HG03442 (cell line): ENCODE data around the gene TBC1D2B.
"Not testable (repeated sequence)": the region's sequence is repeated elsewhere in the genome, so short reads cannot be mapped to it uniquely, and the experiment has no call there.

Experiments used
- ATAC-seq: cut with Tn5 transposase; IDR thresholded peaks from one replicate; pipeline ENCODE4 v1.9.1; 2021; ENCODE audit warnings: mild to moderate bottlenecking, moderate library complexity; ENCODE audit not compliant: unreplicated experiment

The TBC1D2B gene

GRCh38 chr15:77991658-77992201 lies 85.8 kb downstream of the TBC1D2B start:
- ATAC-seq, result not testable (repeated sequence)

GRCh38 chr15:77991029-77991406 lies 86.5 kb downstream of the TBC1D2B start:
- no peak for ATAC-seq

- ATAC-seq, result no peak
Observed at GRCh38 chr15:77989296-77990143, 88.0 kb downstream of the TBC1D2B start.

DNA sequence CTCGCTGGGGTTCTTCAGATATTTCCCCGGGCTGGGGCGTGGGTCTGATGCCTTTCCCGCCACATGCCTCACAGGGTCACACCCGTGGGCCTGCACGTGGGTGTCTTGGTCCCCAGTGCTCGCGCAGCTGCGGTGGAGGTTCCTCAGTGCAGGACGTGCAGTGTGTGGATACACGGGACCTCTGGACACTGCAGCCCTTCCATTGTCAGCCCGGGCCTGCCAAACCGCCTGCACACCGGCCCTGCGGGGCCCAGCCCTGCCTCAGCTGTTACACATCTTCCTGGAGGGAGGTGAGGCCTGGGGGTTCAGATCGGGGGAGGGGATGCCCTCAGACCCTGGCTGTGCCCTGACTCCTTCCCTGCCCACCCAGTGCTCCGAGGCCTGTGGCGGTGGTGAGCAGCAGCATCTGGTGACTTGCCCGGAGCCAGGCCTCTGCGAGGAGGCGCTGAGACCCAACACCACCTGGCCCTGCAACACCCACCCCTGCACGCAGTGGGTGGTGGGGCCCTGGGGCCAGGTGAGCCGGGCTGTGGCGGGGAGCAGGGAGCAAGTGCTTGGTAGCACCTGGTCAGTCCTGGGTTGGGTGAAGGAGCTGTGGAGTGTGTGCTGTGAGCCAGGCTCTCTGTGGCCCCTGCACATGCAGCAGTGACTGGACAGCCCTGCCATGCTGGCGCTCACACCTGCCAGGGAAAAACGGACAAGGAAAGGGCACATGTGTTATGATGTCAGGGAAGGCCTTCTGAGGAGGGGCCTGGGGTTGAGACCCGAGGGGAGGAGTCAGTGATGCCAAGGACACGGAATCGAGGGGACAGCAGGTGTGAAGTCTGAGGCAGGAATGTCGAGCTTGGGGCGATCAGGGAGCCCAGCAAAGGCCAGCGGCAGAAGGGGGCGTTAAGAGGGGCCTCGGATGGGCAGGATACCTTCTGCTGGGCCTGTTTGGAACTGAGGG lies 88.9 kb downstream of the TBC1D2B start:
- ATAC-seq, result no peak

- ATAC-seq, result not testable (repeated sequence)
Observed at GRCh38 chr15:77987765-77988136, 89.8 kb downstream of the TBC1D2B start.

- ATAC-seq, result no peak
Observed at GRCh38 chr15:77986891-77987764, 90.4 kb downstream of the TBC1D2B start.

- no peak for ATAC-seq
Observed at GRCh38 chr15:77985931-77986480, 91.5 kb downstream of the TBC1D2B start.

DNA sequence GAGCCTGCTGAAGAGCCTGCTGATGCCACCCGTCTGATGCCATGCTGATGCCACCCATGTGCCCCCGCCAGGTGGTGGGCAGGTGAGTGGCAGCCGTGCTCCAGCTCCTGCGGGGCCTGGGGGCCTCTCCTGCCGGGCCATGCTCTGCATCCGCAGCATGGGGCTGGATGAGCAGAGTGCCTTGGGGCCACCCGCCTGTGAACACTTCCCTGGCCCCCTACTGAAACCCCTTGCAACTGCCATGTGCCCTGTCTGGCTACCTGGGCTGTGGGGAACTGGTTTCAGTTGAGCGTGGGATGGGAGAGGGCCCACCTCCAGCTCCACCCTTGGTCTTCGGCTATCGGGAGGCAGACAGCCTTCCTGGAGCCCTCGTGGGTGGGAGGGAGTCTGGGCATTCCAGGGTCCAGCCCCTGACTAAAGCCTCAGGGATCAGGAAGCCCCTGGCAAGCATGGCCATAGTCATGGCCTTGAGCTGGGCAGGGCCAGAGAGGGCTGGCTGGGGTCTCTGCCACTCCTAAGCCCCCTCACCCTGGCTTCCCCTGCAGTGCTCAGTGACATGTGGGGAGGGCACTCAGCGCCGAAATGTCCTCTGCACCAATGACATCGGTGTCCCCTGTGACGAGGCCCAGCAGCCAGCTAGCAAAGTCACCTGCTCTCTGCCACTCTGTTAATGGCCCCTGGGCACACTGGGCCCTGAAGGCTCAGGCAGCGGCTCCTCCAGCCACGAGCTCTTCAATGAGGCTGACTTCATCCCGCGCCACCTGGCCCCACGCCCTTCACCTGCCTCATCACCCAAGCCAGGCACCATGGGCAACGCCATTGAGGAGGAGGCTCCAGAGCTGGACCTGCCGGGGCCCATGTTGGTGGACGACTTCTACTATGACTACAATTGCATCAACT lies 92.2 kb downstream of the TBC1D2B start:
- no peak for ATAC-seq

DNA sequence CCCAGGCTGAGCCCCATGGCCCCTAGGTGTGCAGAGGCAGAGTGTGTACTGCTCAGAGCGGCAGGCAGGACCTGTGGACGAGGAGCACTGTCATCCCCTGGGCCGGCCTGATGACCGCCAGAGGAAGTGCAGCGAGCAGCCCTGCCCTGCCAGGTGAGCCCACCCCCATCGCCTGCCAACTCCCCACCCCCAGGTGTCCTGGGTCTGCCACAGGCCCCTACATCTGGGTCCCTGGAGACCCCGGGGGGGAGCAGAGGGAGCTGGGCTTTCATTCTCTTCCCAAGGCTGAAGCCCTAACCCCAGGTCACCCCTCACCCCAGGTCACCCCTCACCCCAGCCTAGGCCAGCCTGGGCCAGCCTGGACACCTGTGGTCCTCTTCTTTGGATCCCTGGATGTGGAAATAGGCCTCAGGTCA lies 93.1 kb downstream of the TBC1D2B start:
- no peak for ATAC-seq

DNA sequence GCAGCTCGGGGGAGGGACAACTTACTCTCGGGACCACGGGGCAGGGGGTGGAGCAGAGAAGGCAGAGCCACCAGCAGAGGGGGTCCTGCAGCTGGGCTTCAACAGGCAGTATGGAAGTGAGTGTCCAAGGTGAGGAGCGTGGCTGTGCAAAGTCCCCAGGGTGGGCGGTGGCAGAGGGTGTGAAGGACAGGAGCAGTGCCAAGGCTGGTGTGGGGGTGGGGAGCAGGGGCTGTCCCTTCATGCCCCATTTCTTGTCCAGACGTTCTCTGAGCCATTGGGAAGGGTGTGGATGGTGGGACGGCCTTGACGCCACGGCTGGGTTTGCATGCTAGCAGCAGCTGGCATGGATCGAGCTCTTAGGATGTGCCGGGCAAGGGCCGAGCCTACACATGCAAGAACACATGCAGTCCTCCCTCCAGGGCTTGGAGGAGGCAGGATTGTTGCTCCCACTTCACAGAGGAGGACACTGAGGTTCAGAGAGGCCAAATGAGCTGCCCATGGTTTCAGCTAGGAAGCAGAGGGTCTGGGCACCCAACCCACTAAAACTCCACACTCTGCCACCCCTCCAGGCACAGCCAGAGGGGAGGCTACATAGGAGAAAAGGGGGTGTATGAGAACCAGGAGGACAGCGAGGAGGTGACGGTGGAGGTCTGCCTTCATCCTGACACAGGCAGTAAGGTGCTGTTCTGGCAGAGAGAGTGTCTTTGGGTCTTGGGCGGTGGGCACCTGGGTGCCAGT lies 93.6 kb downstream of the TBC1D2B start:
- no peak for ATAC-seq

GRCh38 chr15:77983091-77983707 lies 94.3 kb downstream of the TBC1D2B start:
- ATAC-seq, result no peak

DNA sequence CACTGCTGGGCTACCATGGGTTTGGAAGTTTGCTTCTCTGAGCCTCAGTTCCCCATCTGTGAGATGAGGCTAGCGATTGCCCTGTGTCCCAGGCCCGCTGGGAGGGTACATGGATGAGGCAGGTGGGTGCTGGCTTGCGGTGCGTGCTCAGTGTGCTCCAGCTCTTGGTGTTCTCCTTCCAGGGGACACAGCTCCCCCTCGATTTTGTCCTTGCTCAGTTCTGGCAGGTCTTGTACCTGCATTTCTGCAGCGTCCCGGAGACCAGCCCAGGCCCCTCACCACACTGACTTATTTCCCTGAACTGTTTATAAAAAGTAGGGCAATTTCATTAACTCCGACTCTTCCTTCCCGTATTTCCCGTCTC lies 95.4 kb downstream of the TBC1D2B start:
- ATAC-seq, result no peak

GRCh38 chr15:77981281-77982126 lies 96.0 kb downstream of the TBC1D2B start:
- no peak for ATAC-seq

- not testable (repeated sequence) for ATAC-seq
Observed at GRCh38 chr15:77980674-77981073, 96.8 kb downstream of the TBC1D2B start.

- ATAC-seq, result no peak
Observed at GRCh38 chr15:77980098-77980497, 97.4 kb downstream of the TBC1D2B start.

- ATAC-seq, result not testable (repeated sequence)
Observed at GRCh38 chr15:77979157-77979556, 98.4 kb downstream of the TBC1D2B start.

GRCh38 chr15:77978759-77979145 lies 98.8 kb downstream of the TBC1D2B start:
- not testable (repeated sequence) for ATAC-seq
